VCaP (cell line): ENCODE results near the gene PHIP.

Source experiments
- H3K27ac ChIP-seq: fragments of 450-650 bp; 2 replicates; pipeline ENCODE4 v1.5.1; 2017
- TF ChIP-seq, protein P1 (sequence below): fragments of 450-650 bp; conservative IDR thresholded peaks from 2 replicates; pipeline ENCODE4 v1.5.1; 2017; ENCODE audit warnings: mild to moderate bottlenecking, moderate library complexity

PHIP gene

DNA sequence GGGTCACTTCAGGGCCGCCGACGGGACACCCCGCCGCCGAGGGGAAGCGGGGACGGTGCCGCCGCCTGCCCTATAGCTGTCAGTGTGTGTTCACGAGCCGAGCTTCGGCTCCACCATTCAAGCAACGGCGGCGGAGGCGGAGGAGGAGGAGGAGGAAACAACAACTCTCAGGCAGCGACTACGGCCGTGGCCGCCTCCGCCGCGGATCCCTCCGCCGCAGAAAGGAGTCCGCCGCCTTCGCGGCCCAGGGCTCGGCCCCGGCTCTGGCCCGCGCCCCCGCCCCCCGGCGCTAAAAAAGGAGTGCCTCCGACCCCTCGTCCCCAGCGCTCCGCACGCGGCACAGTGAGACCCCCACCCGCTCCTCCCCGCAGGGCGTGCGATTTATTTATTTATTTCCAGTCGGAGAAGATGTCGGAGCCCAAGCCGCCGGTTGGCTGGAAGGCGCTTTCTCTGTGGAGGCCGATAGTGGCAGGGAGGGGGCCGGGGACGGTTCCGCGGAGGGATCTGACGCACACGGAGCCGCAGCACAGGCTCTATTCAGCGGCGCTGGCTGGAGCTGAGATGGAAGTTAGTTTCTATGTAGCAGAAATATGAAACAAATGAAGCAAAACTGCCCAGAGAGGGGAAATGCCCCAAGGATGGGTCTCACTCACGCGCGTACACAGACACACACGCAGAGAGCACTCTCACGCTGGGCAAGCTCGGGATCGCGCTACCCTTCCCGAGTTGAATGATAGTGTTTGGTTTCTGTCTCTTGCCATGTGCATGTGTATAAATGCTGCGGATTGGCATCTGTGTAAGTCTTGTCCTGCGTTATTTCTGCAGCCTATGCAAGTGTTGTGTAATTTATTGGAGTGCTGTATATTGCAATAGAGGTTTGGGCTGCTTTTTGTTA lies at the start of gene PHIP:
Gene PHIP (minus strand): TSS at position 180 of the 895 bp plus-strand sequence. CDS start 186 bp downstream, outside the sequence.
- peak within 1 kb of the TSS; percentile 98 for H3K27ac ChIP-seq
- TF ChIP-seq, protein P1, sequence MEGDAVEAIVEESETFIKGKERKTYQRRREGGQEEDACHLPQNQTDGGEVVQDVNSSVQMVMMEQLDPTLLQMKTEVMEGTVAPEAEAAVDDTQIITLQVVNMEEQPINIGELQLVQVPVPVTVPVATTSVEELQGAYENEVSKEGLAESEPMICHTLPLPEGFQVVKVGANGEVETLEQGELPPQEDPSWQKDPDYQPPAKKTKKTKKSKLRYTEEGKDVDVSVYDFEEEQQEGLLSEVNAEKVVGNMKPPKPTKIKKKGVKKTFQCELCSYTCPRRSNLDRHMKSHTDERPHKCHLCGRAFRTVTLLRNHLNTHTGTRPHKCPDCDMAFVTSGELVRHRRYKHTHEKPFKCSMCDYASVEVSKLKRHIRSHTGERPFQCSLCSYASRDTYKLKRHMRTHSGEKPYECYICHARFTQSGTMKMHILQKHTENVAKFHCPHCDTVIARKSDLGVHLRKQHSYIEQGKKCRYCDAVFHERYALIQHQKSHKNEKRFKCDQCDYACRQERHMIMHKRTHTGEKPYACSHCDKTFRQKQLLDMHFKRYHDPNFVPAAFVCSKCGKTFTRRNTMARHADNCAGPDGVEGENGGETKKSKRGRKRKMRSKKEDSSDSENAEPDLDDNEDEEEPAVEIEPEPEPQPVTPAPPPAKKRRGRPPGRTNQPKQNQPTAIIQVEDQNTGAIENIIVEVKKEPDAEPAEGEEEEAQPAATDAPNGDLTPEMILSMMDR = no peak

DNA sequence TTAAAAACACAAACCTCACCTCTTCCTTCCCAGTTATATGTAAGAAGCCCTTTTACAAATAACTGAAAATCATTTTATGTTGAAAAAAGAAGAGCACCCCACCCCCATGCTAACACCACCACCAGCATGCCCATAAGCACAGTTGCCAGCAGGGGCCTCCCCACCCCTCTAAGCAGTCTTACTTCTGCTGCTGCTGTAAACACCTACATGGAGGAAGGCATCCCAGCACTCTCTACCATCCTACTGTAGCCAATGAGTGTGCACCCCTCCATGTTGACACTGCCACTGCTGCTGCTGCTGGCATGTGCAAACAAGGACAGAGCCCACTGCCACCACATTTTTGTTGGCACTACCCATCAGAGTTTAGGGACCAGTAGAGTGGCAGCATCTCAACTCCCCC lies 49.6 kb upstream of the PHIP start:
- TF ChIP-seq, protein P1 = no peak
- no peak overlapping the region for H3K27ac ChIP-seq

DNA sequence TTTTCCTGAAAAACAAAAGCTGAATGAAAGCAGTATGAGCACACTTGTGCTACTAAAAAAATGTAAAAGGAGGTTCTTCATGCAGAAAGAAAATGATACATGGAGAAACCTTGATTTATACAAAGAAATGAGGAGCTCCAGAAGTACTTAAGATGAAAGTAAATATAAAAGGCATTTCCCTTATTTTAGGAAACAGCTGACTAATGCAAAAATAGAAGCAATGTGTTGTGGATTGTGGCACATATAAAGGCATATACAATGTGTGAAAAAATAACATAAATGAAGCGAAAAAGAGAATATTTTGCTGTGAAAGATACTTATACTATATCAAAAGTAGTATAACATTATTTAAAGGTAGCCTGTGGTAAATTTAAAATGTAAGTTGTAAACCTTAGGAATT lies 41.2 kb upstream of the PHIP start:
- TF ChIP-seq, protein P1 = no peak
- H3K27ac ChIP-seq = no peak overlapping the region

DNA sequence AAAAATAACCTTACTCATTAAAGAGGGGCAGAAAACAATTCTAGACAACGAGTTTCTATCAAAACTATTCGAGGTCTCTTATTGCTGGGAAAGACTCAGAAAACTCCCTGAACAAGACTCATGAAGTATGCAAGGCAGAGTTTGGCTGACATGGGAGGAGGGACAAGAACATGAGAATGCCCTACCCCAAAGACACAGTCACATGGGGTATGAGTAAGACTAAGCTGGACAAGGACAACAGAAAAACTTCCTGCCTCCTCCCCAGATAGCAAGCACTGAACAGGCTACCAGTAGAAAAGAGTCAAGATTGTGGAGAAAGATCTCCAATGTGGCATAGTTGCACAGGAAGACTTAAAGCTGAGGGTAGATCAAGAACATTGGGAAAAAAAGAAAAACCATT lies 39.7 kb upstream of the PHIP start:
- TF ChIP-seq, protein P1 = no peak
- H3K27ac ChIP-seq = no peak overlapping the region

DNA sequence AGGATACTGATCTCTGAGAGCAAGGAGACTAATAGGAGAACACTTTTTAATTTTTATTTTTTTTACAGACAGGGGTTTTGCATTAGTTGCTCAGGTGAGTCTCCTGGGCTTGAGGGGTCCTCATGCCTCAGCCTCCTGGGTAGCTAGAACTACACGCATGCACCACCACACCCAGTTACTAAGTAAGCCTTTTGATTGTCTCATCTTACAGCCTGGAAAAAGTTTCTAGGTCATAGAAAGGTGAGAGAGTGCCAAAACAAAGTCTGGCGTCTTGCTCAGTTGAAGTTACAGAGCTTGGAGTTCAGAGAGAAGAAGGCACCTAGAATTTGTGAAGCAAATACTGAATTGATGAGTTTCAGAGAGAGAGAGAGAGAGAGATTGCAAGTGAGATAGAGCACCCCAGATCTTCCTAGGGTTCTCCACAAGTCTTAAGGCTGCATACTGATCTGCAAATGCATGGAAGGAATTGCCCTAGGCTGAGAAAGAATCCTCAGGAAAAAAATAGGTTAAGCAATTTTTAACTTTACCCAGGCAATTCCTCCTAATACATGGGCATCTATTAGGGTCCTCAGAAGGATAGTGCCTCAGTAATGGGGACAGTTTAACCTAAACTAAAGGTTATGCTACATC lies 37.6 kb upstream of the PHIP start:
- TF ChIP-seq, protein P1 = no peak
- no peak overlapping the region for H3K27ac ChIP-seq

DNA sequence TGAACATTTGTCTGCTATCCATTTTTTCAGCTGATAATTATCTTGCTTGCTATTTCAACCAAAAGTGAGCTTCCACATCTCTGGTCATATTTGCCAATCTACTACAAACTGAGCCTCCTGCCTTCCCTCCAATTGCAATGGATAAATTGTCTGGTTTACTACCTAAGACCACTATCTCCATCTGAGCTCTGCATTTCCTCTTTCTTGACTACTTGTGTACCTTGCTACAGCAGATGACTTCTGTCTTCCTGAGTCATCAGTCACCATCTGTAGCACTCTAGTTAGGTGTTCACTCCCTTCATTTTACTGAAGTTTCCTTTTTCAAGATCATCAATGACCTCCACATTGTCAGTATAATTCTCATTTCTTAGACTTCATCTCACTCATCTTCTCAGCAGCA lies 33.5 kb upstream of the PHIP start:
- TF ChIP-seq, protein P1 = no peak
- H3K27ac ChIP-seq = no peak overlapping the region

DNA sequence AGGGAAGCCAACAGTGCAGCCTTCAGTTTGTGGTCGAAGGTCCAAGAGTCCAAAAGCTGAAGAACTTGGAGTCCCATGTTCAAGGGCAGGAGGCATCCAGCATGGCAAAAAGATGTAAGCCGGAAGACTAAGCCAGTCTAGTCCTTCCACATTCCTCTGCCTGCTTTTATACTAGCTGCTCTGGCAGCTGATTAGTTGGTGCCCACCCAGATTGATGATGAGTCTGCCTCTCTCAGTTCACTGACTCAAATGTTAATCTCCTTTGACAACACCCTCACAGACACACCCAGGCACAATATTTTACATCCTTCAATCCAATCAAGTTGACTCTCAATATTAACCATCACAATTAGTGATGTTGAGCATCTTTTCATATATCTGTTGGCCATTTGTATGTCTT lies 23.1 kb upstream of the PHIP start:
- H3K27ac ChIP-seq = no peak overlapping the region
- TF ChIP-seq, protein P1 = no peak
